H1 (cell line): ENCODE results near the gene SLC19A1. TPM values are rescaled to one million over a fixed set of nuclear protein-coding genes. Genes with fewer than 3 reads are reported as not detected.

Experiments
- CTCF ChIA-PET: fragments of 300-600 bp; sonication (Branson Sonifier 250); formaldehyde crosslinking; loops from one replicate; lab custom pipeline; 2021; ENCODE audit not compliant: partially characterized antibody; lab: Charles Lee
- POLR2A ChIA-PET: fragments of 300-600 bp; sonication (Branson Sonifier 250); formaldehyde crosslinking; loops from one replicate; lab custom pipeline; 2021; ENCODE audit warnings: inconsistent platforms; ENCODE audit not compliant: partially characterized antibody; lab: Charles Lee
- DNase-seq, 2 experiments: peaks; one replicate each; pipeline versions ENCODE4 v3.0.0 to v3.0.0-alpha.2; 2010 to 2022; ENCODE audit warnings: low spot score in 2 of 2, low read depth in 1 of 2, mixed read lengths in 1 of 2
- FAIRE-seq: peaks from 2 replicates; lab custom pipeline; 2011; peaks lifted over from hg19 to GRCh38; lab: Jason Lieb, UNC
- H2AFZ ChIP-seq: 2 replicates; pipeline ENCODE4 v1.8.1; 2012; ENCODE audit warnings: low read length, inconsistent platforms
- H2AK5ac ChIP-seq: 2 replicates; pipeline ENCODE4 v1.6.1; 2013; ENCODE audit warnings: low read depth, low read length
- H2BK120ac ChIP-seq: replicated peaks from 2 replicates; pipeline ENCODE3; 2013; ENCODE audit warnings: low read depth, low read length, inconsistent platforms
- H2BK12ac ChIP-seq: 2 replicates; pipeline ENCODE4 v1.6.1; 2013; ENCODE audit warnings: low read depth, low read length
- H2BK15ac ChIP-seq: 2 replicates; pipeline ENCODE4 v1.6.1; 2013; ENCODE audit warnings: low read length
- H2BK20ac ChIP-seq: 2 replicates; pipeline ENCODE4 v1.6.1; 2013; ENCODE audit warnings: low read length
- H2BK5ac ChIP-seq: 2 replicates; pipeline ENCODE4 v1.6.1; 2013; ENCODE audit warnings: low read depth, low read length
- H3K14ac ChIP-seq: 2 replicates; pipeline ENCODE4 v1.6.1; 2013; ENCODE audit warnings: inconsistent platforms; ENCODE audit not compliant: insufficient read length
- H3K18ac ChIP-seq: 2 replicates; pipeline ENCODE4 v1.6.1; 2013; ENCODE audit warnings: low read length; ENCODE audit errors: extremely low read depth
- H3K23ac ChIP-seq: 2 replicates; pipeline ENCODE4 v1.6.1; 2013; ENCODE audit warnings: inconsistent platforms; ENCODE audit not compliant: insufficient read length
- H3K23me2 ChIP-seq: 2 replicates; pipeline ENCODE4 v1.6.1; 2013; ENCODE audit warnings: low read depth, low read length
- H3K27ac ChIP-seq: 2 replicates; pipeline ENCODE4 v1.6.1; 2011; ENCODE audit warnings: low read depth, low read length, inconsistent platforms
- H3K27me3 ChIP-seq, 4 experiments: replicated peaks in 1 of 4; 1 replicate in 1 of 4; 2 replicates in 3 of 4; pipeline versions ENCODE4 v1.6.1 to v1.8.1; 2011 to 2013; ENCODE audit warnings: low read length in 3 of 4, mild to moderate bottlenecking in 3 of 4, inconsistent platforms in 2 of 4, mixed read lengths in 2 of 4, moderate library complexity in 1 of 4; ENCODE audit not compliant: control insufficient read depth in 3 of 4, insufficient read depth in 3 of 4; ENCODE audit errors: extremely low read depth in 1 of 4
- H3K36me3 ChIP-seq, 4 experiments: 2 replicates each; pipeline versions ENCODE4 v1.6.1 to v1.8.1; 2011 to 2013; ENCODE audit warnings: mild to moderate bottlenecking in 4 of 4, low read length in 3 of 4, moderate library complexity in 2 of 4, control low read depth in 1 of 4, inconsistent platforms in 1 of 4; ENCODE audit not compliant: insufficient read depth in 4 of 4, control insufficient read depth in 2 of 4
- H3K4ac ChIP-seq: replicated peaks from 2 replicates; pipeline ENCODE3; 2013; ENCODE audit warnings: low read length, low read depth, mixed read lengths, inconsistent platforms; ENCODE audit not compliant: insufficient read length
- H3K4me1 ChIP-seq, 4 experiments: replicated peaks in 1 of 4; 1 replicate in 1 of 4; 2 replicates in 3 of 4; pipeline versions ENCODE4 v1.6.1 to v1.8.1; 2011 to 2013; ENCODE audit warnings: low read length in 3 of 4, inconsistent platforms in 2 of 4, mixed read lengths in 1 of 4; ENCODE audit not compliant: insufficient read depth in 4 of 4, control insufficient read depth in 3 of 4
- H3K4me2 ChIP-seq, 2 experiments: 2 replicates each; pipeline versions ENCODE4 v1.6.1 to v1.8.1; 2011 to 2013; ENCODE audit warnings: low read depth in 2 of 2, low read length in 2 of 2, control low read depth in 1 of 2, inconsistent platforms in 1 of 2, mild to moderate bottlenecking in 1 of 2; ENCODE audit not compliant: insufficient read depth in 1 of 2
- H3K4me3 ChIP-seq, 4 experiments: fragments of 200-600, 300-600 bp in 1 of 4; sonication (generic), shearing (Covaris generic), sonication (Bioruptor Twin) in 1 of 4; 2 replicates each; pipeline versions ENCODE4 v1.5.1 to v1.8.1; 2011 to 2016; ENCODE audit warnings: low read length in 4 of 4, low read depth in 3 of 4, control low read depth in 2 of 4, inconsistent platforms in 2 of 4, mild to moderate bottlenecking in 2 of 4, mixed read lengths in 1 of 4, moderate library complexity in 1 of 4; ENCODE audit not compliant: insufficient read depth in 2 of 4; ENCODE audit errors: extremely low read depth in 1 of 4
- H3K56ac ChIP-seq: replicated peaks from 2 replicates; pipeline ENCODE3; 2013; ENCODE audit warnings: low read depth, mild to moderate bottlenecking, mixed read lengths, low read length, inconsistent platforms; ENCODE audit not compliant: insufficient read length
- H3K79me1 ChIP-seq: 2 replicates; pipeline ENCODE4 v1.6.1; 2013; ENCODE audit warnings: low read depth, low read length, control low read depth
- H3K79me2 ChIP-seq, 2 experiments: 2 replicates each; pipeline versions ENCODE4 v1.6.1 to v1.8.1; 2012 to 2013; ENCODE audit warnings: low read length in 2 of 2, mild to moderate bottlenecking in 2 of 2, inconsistent platforms in 1 of 2; ENCODE audit not compliant: insufficient read depth in 2 of 2, control insufficient read depth in 1 of 2
- H3K9ac ChIP-seq, 4 experiments: replicated peaks in 1 of 4; 1 replicate in 1 of 4; 2 replicates in 3 of 4; pipeline versions ENCODE4 v1.6.1 to v1.8.1; 2011 to 2013; ENCODE audit warnings: low read depth in 3 of 4, low read length in 3 of 4, control low read depth in 2 of 4, mild to moderate bottlenecking in 2 of 4, moderate library complexity in 2 of 4, inconsistent platforms in 1 of 4; ENCODE audit errors: extremely low read depth in 1 of 4
- H3K9me3 ChIP-seq, 2 experiments: 2 replicates each; pipeline versions ENCODE4 v1.6.1 to v1.8.1; 2012 to 2013; ENCODE audit warnings: mild to moderate bottlenecking in 2 of 2, moderate library complexity in 2 of 2, control low read depth in 1 of 2, inconsistent platforms in 1 of 2, low read depth in 1 of 2, low read length in 1 of 2, mixed read lengths in 1 of 2; ENCODE audit not compliant: insufficient read depth in 2 of 2
- H4K20me1 ChIP-seq, 2 experiments: replicated peaks in 1 of 2; 2 replicates each; pipeline versions ENCODE3 to v1.8.1; 2011 to 2013; ENCODE audit warnings: inconsistent platforms in 2 of 2, low read length in 2 of 2, mild to moderate bottlenecking in 1 of 2; ENCODE audit not compliant: insufficient read depth in 2 of 2, control insufficient read depth in 1 of 2
- H4K5ac ChIP-seq: 2 replicates; pipeline ENCODE4 v1.6.1; 2013; ENCODE audit warnings: low read length, low read depth, mixed read lengths, inconsistent platforms; ENCODE audit not compliant: insufficient read length
- H4K8ac ChIP-seq: 2 replicates; pipeline ENCODE4 v1.8.0; 2013; ENCODE audit warnings: mild to moderate bottlenecking, moderate library complexity, low read length, inconsistent platforms; ENCODE audit not compliant: insufficient read depth; ENCODE audit errors: extremely low read depth
- H4K91ac ChIP-seq: replicated peaks from 2 replicates; pipeline ENCODE3; 2013; ENCODE audit warnings: low read length, mixed read lengths, inconsistent platforms; ENCODE audit not compliant: insufficient read length
- FOSL1 ChIP-seq: IDR thresholded peaks from 2 replicates; pipeline ENCODE4 v1.6.1; 2011; ENCODE audit warnings: mild to moderate bottlenecking, low read depth, low read length, moderate library complexity; ENCODE audit not compliant: insufficient read depth
- GTF2F1 ChIP-seq: IDR thresholded peaks from 2 replicates; pipeline ENCODE4 v1.6.1; 2012; ENCODE audit warnings: low read depth, low read length, improper control_type of control experiment, borderline replicate concordance
- NANOG ChIP-seq: IDR thresholded peaks from 2 replicates; pipeline ENCODE4 v1.6.1; 2011; ENCODE audit warnings: low read length, low read depth, mild to moderate bottlenecking, inconsistent platforms; ENCODE audit not compliant: insufficient read depth, poor library complexity, severe bottlenecking
- TAF7 ChIP-seq: optimal IDR thresholded peaks from 2 replicates; pipeline ENCODE3; 2011; ENCODE audit warnings: low read depth, mild to moderate bottlenecking, inconsistent platforms, low read length, moderate library complexity, borderline replicate concordance
- WGBS, 2 experiments: shearing (Covaris generic) in 1 of 2; methylation state at CpG; one replicate each; pipeline versions ENCODE4 v1.1.6 to v1.1.7; 2013 to 2015; ENCODE audit warnings: low lambda C conversion rate in 2 of 2, mixed read lengths in 2 of 2, inconsistent platforms in 1 of 2, low coverage in 1 of 2, missing lambda C conversion rate in 1 of 2; ENCODE audit not compliant: insufficient replicate concordance in 2 of 2, insufficient coverage in 1 of 2, insufficient read length in 1 of 2; ENCODE audit errors: extremely low coverage in 1 of 2, missing lambda C conversion rate in 1 of 2; 5-methylcytosine and 5-hydroxymethylcytosine counted together
- polyA plus RNA-seq, 7 experiments: library from polyadenylated mRNA; depleted of rRNA in 3 of 7; stranded (reverse) in 5 of 7; unstranded in 2 of 7; fragments of >200 nt in 5 of 7; fragments of 200-250 nt in 2 of 7; gene quantifications; 1 replicate in 5 of 7; 2 replicates in 1 of 7; 4 replicates in 1 of 7; pipeline versions ENCODE4 v1.2.1 to v1.2.3, GENCODE V29; 2011 to 2013; ENCODE audit warnings: missing spikeins in 2 of 7, mixed read lengths in 2 of 7
- total RNA-seq: library from RNA; stranded (reverse); fragmentation: NEBNext Ultra II Directional; extraction: Animal tissue kit (Norgen Biotek cat#: 25700); gene quantifications from 2 replicates; pipeline ENCODE4 v1.2.1, GENCODE V29; 2021
- TF ChIP-seq, protein P1 (sequence below): IDR thresholded peaks from 2 replicates; pipeline ENCODE4 v1.6.1; 2011; ENCODE audit warnings: low read length, improper control_type of control experiment

SLC19A1 gene
- total and polyA plus RNA-seq, 2 of the 8 experiments (the other 6 are each of a cell fraction or from before 2014, with no cell fraction given), result 31.6 to 43.8 TPM

DNA sequence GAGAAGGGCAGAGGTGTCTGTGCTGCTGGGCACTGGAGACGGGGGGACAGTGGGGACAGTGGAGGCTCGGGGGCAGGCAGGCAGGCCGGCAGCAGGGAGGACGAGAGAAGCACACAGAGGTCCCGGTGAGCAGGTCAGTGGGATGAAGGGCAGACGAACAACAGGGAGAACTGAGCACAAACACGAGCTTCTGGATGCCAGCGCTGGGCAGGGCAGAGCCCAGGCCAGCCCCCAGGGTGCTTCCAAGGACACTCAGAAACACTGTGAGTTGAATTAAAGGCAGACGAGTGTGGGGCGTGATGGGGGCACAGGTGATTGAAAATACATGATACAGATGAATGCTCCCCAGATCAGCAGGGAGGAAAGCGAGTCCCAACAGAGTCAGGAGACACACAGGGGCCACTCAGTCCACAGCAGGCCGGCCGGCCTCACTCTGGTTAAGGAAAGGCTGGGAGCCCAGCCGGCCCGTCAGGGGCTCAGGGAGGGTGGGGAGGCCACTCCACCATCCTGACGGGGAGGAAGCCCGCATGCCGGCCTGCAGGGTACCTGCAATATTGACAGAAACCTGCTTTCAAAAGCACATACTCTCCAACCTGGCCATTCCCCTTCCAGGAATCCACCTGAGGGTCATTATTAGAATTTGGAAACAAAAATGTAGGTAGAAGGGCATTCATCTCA lies 14.1 kb downstream of the SLC19A1 start:
- H3K9ac ChIP-seq, result no peak overlapping the region
- H4K8ac ChIP-seq, result no peak overlapping the region
- H3K4me3 ChIP-seq, result no peak overlapping the region
- H2BK12ac ChIP-seq, result no peak overlapping the region
- peaks cover 9 to 20% of the 10 kb centered on the region in 2 experiments for H4K20me1 ChIP-seq
- H3K4me2 ChIP-seq, result no peak overlapping the region
- POLR2A ChIA-PET, result no interaction called here
- peaks cover 2% of the 10 kb centered on the region for H3K79me1 ChIP-seq
- H2BK20ac ChIP-seq, result no peak overlapping the region
- H2AFZ ChIP-seq, result no peak overlapping the region
- peaks cover 9 to 23% (median 18%) of the 10 kb centered on the region in 4 experiments; a peak in 6 of 8 replicates for H3K36me3 ChIP-seq
- no peak overlapping the region for H3K4ac ChIP-seq
- H4K5ac ChIP-seq, result no peak overlapping the region
- no peak overlapping the region for H2BK15ac ChIP-seq
- no peak overlapping the region for H3K18ac ChIP-seq
- peaks cover 10% of the 10 kb centered on the region for H3K23me2 ChIP-seq
- no peaks in the 10 kb centered on the region; a peak in 1 of 4 replicates for H3K9me3 ChIP-seq
- no peaks in the 10 kb centered on the region for H3K79me2 ChIP-seq
- no peaks in the 10 kb centered on the region; a peak in 1 of 7 replicates for H3K4me1 ChIP-seq
- no peak overlapping the region for H2AK5ac ChIP-seq
- no peak for TF ChIP-seq NANOG
- TF ChIP-seq FOSL1, result no peak
- TF ChIP-seq, protein P1, sequence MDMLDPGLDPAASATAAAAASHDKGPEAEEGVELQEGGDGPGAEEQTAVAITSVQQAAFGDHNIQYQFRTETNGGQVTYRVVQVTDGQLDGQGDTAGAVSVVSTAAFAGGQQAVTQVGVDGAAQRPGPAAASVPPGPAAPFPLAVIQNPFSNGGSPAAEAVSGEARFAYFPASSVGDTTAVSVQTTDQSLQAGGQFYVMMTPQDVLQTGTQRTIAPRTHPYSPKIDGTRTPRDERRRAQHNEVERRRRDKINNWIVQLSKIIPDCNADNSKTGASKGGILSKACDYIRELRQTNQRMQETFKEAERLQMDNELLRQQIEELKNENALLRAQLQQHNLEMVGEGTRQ, result no peak
- TF ChIP-seq TAF7, result no peak
- TF ChIP-seq GTF2F1, result no peak
- TF ChIP-seq, all 59 proteins: peak for 0
- no peak for FAIRE-seq
- no peak overlapping the region for H2BK5ac ChIP-seq
- WGBS, 2 experiments, result 82% methylated on average over 10 of the region's 18 CpGs; no CpG with 5 or more reads in 1 of the 2 experiments
- no peak overlapping the region for H3K27ac ChIP-seq
- no peak overlapping the region for H4K91ac ChIP-seq
- DNase-seq, result no peak
- no peak overlapping the region for H2BK120ac ChIP-seq
- H3K56ac ChIP-seq, result no peak overlapping the region
- no peak overlapping the region for H3K14ac ChIP-seq
- H3K23ac ChIP-seq, result no peak overlapping the region
- CTCF ChIA-PET, result no interaction called here
- H3K27me3 ChIP-seq, result no peaks in the 10 kb centered on the region; a peak in 1 of 7 replicates
